CD14-positive monocyte (primary cell): ENCODE measurements around the gene POLR3E. TPM values are rescaled to one million over a fixed set of nuclear protein-coding genes. Genes with fewer than 3 reads are reported as not detected.

Experiments used
- DNase-seq, 3 donors: peaks; one replicate each; pipeline ENCODE4 v3.0.0-alpha.2; 2011 to 2022
- H2AFZ ChIP-seq: 2 replicates; pipeline ENCODE4 v1.6.0; 2012; ENCODE audit warnings: mild to moderate bottlenecking, low read depth, low read length, inconsistent platforms; ENCODE audit not compliant: insufficient read depth, poor library complexity, severe bottlenecking
- H3K27ac ChIP-seq, 2 donors: 1 replicate in 1 of 2; 2 replicates in 1 of 2; pipeline ENCODE4 v1.5.1; 2012 to 2013; ENCODE audit warnings: low read length in 2 of 2, control low read depth in 1 of 2, inconsistent platforms in 1 of 2, low read depth in 1 of 2, mild to moderate bottlenecking in 1 of 2
- H3K27me3 ChIP-seq, 2 donors: one replicate each; pipeline versions ENCODE4 v1.6.0 to v1.6.1; 2011 to 2013; ENCODE audit warnings: low read length in 2 of 2; ENCODE audit not compliant: control insufficient read depth in 2 of 2, insufficient read depth in 2 of 2
- H3K36me3 ChIP-seq, 2 donors: replicated peaks in 1 of 2; 1 replicate in 1 of 2; 2 replicates in 1 of 2; pipeline versions ENCODE4 v1.5.1 to v1.6.1; 2012 to 2013; ENCODE audit warnings: low read length in 2 of 2, control low read depth in 1 of 2, inconsistent platforms in 1 of 2, mild to moderate bottlenecking in 1 of 2; ENCODE audit not compliant: insufficient read depth in 2 of 2, control insufficient read depth in 1 of 2
- H3K4me1 ChIP-seq, 2 donors: 1 replicate in 1 of 2; 2 replicates in 1 of 2; pipeline versions ENCODE4 v1.5.1 to v1.6.1; 2012 to 2013; ENCODE audit warnings: low read length in 2 of 2, control low read depth in 1 of 2, inconsistent platforms in 1 of 2, mild to moderate bottlenecking in 1 of 2, moderate library complexity in 1 of 2; ENCODE audit not compliant: insufficient read depth in 2 of 2, control insufficient read depth in 1 of 2
- H3K4me2 ChIP-seq: replicated peaks from 2 replicates; pipeline ENCODE3; 2012; ENCODE audit warnings: low read length, moderate library complexity, mild to moderate bottlenecking; ENCODE audit not compliant: poor library complexity, severe bottlenecking; ENCODE audit errors: extremely low read depth
- H3K4me3 ChIP-seq, 3 experiments: fragments of 200-600 bp in 1 of 3; sonication (generic) in 1 of 3; replicated peaks in 1 of 3; 1 replicate in 2 of 3; 2 replicates in 1 of 3; pipeline ENCODE4 v1.5.1; 2011 to 2013; ENCODE audit warnings: low read length in 3 of 3, mild to moderate bottlenecking in 3 of 3, control low read depth in 2 of 3, low read depth in 2 of 3, inconsistent platforms in 1 of 3, moderate library complexity in 1 of 3
- H3K79me2 ChIP-seq: 2 replicates; pipeline ENCODE4 v1.6.0; 2012; ENCODE audit warnings: mild to moderate bottlenecking, control low read depth, inconsistent platforms, low read length, moderate library complexity; ENCODE audit not compliant: insufficient read depth
- H3K9ac ChIP-seq: 2 replicates; pipeline ENCODE4 v1.6.0; 2017; ENCODE audit warnings: low read length, mild to moderate bottlenecking; ENCODE audit not compliant: insufficient read depth, poor library complexity, severe bottlenecking
- H3K9me3 ChIP-seq, 2 donors: replicated peaks in 1 of 2; 1 replicate in 1 of 2; 2 replicates in 1 of 2; pipeline versions ENCODE4 v1.5.1 to v1.6.1; 2012 to 2013; ENCODE audit warnings: low read length in 2 of 2, control low read depth in 1 of 2; ENCODE audit not compliant: control insufficient read depth in 1 of 2, insufficient read depth in 1 of 2
- H4K20me1 ChIP-seq: 2 replicates; pipeline ENCODE4 v1.6.0; 2012; ENCODE audit warnings: mild to moderate bottlenecking, low read length, control low read depth, moderate library complexity; ENCODE audit not compliant: insufficient read depth
- H3K27ac Mint-ChIP-seq, 7 donors: one replicate each; pipeline ENCODE4 v1.8.0; 2020; ENCODE audit warnings: mild to moderate bottlenecking in 7 of 7, mixed read lengths in 7 of 7, moderate library complexity in 6 of 7, inconsistent platforms in 2 of 7
- H3K27me3 Mint-ChIP-seq, 3 donors: one replicate each; pipeline ENCODE4 v1.8.0; 2021 to 2022; ENCODE audit warnings: low read depth in 3 of 3, mild to moderate bottlenecking in 3 of 3, mixed read lengths in 3 of 3, moderate library complexity in 3 of 3, inconsistent platforms in 1 of 3
- H3K36me3 Mint-ChIP-seq, 2 donors: one replicate each; pipeline ENCODE4 v1.8.0; 2020; ENCODE audit warnings: mixed read lengths in 2 of 2, inconsistent platforms in 1 of 2, mild to moderate bottlenecking in 1 of 2
- H3K4me1 Mint-ChIP-seq: one replicate; pipeline ENCODE4 v1.8.0; 2020; ENCODE audit warnings: mild to moderate bottlenecking, mixed read lengths
- H3K4me3 Mint-ChIP-seq, 2 donors: one replicate each; pipeline ENCODE4 v1.8.0; 2020; ENCODE audit warnings: mild to moderate bottlenecking in 2 of 2, mixed read lengths in 2 of 2, moderate library complexity in 1 of 2
- H3K9me3 Mint-ChIP-seq, 7 donors: one replicate each; pipeline ENCODE4 v1.8.0; 2020 to 2022; ENCODE audit warnings: mixed read lengths in 7 of 7, mild to moderate bottlenecking in 6 of 7, moderate library complexity in 6 of 7, inconsistent platforms in 2 of 7
- WGBS: methylation state at CpG from one replicate; pipeline ENCODE4 v1.1.5; 2013; ENCODE audit warnings: missing lambda C conversion rate; ENCODE audit not compliant: insufficient coverage; 5-methylcytosine and 5-hydroxymethylcytosine counted together
- intact Hi-C, 2 donors: fragments of 100-400 bp; cut with micrococcal nuclease; formaldehyde crosslinking; loops; one replicate each; pipeline versions ENCODE4 v1.15.0 to v1.15.1; 2023
- polyA plus RNA-seq, 3 donors: library from polyadenylated mRNA; depleted of rRNA in 1 of 3; unstranded in 2 of 3; stranded (reverse) in 1 of 3; fragments of 300-500 nt in 2 of 3; fragments of >200 nt in 1 of 3; fragmentation: Illumina TruSeq in 2 of 3; gene quantifications; 1 replicate in 2 of 3; 2 replicates in 1 of 3; pipeline ENCODE4 v1.2.3, GENCODE V29; 2012 to 2021
- TF ChIP-seq, protein P1 (sequence below): fragments of 200-600 bp; IDR thresholded peaks from one replicate; pipeline ENCODE4 v1.8.0; 2022; ENCODE audit warnings: antibody characterized with exemption, mild to moderate bottlenecking

The POLR3E gene
- polyA plus RNA-seq, 3 donors = 4.1 to 34.6 (median 5.7) TPM

DNA sequence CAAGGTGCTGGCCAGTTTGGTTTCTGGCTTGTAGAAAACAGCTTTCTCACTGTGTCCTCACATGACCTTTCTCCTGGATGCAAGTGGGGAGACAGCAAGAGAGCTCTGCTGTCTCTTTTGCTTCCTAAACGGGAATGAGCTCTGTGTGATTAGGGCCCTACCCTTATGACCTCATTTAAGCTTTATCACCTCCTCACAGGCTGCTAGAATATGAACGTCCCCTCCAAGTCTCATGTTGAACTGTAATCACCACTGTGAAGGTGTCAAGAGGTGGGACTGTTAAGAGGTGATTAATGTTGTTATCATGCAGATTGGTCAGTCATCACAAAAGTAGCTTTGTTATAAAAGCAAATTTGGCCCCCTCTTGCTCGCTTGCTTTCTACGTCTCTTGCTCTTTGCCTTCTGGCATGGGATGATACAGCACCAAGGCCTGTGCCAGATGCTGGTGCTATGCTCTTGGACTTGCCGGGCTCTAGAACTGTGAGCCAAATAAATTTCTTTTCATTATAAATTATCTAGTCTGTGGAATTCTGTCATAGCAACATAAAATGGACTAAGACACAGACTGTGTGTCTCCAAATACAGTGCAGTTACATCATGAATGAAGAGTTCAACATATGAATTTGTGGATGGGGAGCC, 14.8 kb upstream of the POLR3E start:
- no CpG with 5 or more reads among the region's 5 CpGs for WGBS
- Histone ChIP-seq H3K79me2 (no peaks in the 10 kb centered on the region), H3K9me3 (no peaks in the 10 kb centered on the region), H3K4me2 (no peak overlapping the region), H3K27ac (no peak overlapping the region), H3K27me3 (no peaks in the 10 kb centered on the region), H2AFZ (no peak overlapping the region), H3K36me3 (peaks cover 21 to 55% of the 10 kb centered on the region in 2 donors), H4K20me1 (no peaks in the 10 kb centered on the region), H3K4me3 (no peak overlapping the region), H3K4me1 (no peaks in the 10 kb centered on the region), H3K9ac (no peak overlapping the region)
- no peaks in the 10 kb centered on the region for H3K4me1 Mint-ChIP-seq
- no peak overlapping the region for H3K4me3 Mint-ChIP-seq
- H3K9me3 Mint-ChIP-seq = peaks cover 0 to 4% (median 0%) of the 10 kb centered on the region in 7 donors
- no peak for DNase-seq
- H3K27ac Mint-ChIP-seq = peak overlapping the region in 1 of 7 donors; percentile 50
- intact Hi-C loops = no loop called here
- peaks cover 49 to 56% of the 10 kb centered on the region in 2 donors for H3K36me3 Mint-ChIP-seq
- TF ChIP-seq, protein P1, sequence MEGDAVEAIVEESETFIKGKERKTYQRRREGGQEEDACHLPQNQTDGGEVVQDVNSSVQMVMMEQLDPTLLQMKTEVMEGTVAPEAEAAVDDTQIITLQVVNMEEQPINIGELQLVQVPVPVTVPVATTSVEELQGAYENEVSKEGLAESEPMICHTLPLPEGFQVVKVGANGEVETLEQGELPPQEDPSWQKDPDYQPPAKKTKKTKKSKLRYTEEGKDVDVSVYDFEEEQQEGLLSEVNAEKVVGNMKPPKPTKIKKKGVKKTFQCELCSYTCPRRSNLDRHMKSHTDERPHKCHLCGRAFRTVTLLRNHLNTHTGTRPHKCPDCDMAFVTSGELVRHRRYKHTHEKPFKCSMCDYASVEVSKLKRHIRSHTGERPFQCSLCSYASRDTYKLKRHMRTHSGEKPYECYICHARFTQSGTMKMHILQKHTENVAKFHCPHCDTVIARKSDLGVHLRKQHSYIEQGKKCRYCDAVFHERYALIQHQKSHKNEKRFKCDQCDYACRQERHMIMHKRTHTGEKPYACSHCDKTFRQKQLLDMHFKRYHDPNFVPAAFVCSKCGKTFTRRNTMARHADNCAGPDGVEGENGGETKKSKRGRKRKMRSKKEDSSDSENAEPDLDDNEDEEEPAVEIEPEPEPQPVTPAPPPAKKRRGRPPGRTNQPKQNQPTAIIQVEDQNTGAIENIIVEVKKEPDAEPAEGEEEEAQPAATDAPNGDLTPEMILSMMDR = no peak
- no peaks in the 10 kb centered on the region for H3K27me3 Mint-ChIP-seq

DNA sequence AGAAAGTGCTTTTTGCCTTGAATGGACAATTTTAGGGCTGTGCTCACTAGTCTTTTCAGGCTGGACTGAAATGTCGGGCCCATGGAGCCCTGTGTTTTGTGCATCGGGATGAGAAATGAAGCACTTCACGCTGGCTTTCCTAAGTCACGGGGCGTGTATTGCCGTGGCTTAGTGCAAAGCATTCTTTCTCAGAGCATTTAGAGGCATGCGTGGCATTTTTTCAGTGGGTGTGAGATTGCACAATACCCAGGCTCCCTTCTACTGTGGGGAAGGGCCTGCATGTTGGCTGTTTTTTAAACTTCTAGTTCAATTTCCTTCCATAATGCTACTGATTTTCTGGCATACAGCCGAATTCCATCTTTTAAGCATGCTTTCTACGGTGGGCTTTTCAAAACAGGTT, 12.6 kb upstream of the POLR3E start:
- no peak overlapping the region for H3K4me3 ChIP-seq
- no peaks in the 10 kb centered on the region for H3K27me3 Mint-ChIP-seq
- TF ChIP-seq, protein P1 = no peak
- H4K20me1 ChIP-seq = no peaks in the 10 kb centered on the region
- H3K36me3 Mint-ChIP-seq = peaks cover 38 to 44% of the 10 kb centered on the region in 2 donors
- no peaks in the 10 kb centered on the region for H3K4me1 Mint-ChIP-seq
- H3K4me1 ChIP-seq = no peaks in the 10 kb centered on the region
- H3K9ac ChIP-seq = no peak overlapping the region
- H3K79me2 ChIP-seq = no peaks in the 10 kb centered on the region
- H3K9me3 ChIP-seq = no peaks in the 10 kb centered on the region
- no peak overlapping the region for H2AFZ ChIP-seq
- no peak overlapping the region for H3K27ac ChIP-seq
- DNase-seq = no peak
- peaks cover 0 to 4% (median 0%) of the 10 kb centered on the region in 7 donors for H3K9me3 Mint-ChIP-seq
- peaks cover 21 to 45% of the 10 kb centered on the region in 2 donors for H3K36me3 ChIP-seq
- no peak overlapping the region for H3K4me2 ChIP-seq
- no peak overlapping the region for H3K4me3 Mint-ChIP-seq
- intact Hi-C loops = no loop called here
- H3K27ac Mint-ChIP-seq = no peak overlapping the region
- 90% methylated on average over 6 of the region's 9 CpGs for WGBS
- no peaks in the 10 kb centered on the region for H3K27me3 ChIP-seq
